K562 (cell line): ENCODE data around the gene MYL4. TPM values are rescaled to one million over a fixed set of nuclear protein-coding genes. Genes with fewer than 3 reads are reported as not detected.

ENCODE experiments used
- ATAC-seq: fragments of 200-7000 bp; cut with Tn5 transposase; 3 replicates; pipeline ENCODE4 v1.9.1; 2020; ENCODE audit warnings: moderate library complexity
- BruUV-seq: library from RNA; stranded (reverse); fragments of 400-500 nt; replicated peaks from 2 replicates; lab custom pipeline; 2021; lab: Mats Ljungman, UMichigan
- CTCF ChIA-PET: fragments of 300-600 bp; formaldehyde crosslinking; extraction: SDS; loops from one replicate; lab custom pipeline; 2021; ENCODE audit warnings: low intra/inter-chr PET ratio; lab: Yijun Ruan, JAX
- POLR2A ChIA-PET: fragments of 300-600, 350-650 bp; sonication (Branson Sonifier 250); formaldehyde crosslinking; extraction: SDS; loops from one replicate; lab custom pipeline; 2021; ENCODE audit warnings: antibody characterized with exemption, inconsistent platforms; lab: Yijun Ruan, JAX
- DNase-seq, 4 experiments: peaks; one replicate each; pipeline versions ENCODE4 v3.0.0 to v3.0.0-alpha.2; 2011 to 2018; ENCODE audit warnings: low spot score in 3 of 4, mixed read lengths in 3 of 4; ENCODE audit errors: extremely low read depth in 1 of 4
- FAIRE-seq: peaks from 2 replicates; lab custom pipeline; 2011; peaks lifted over from hg19 to GRCh38; lab: Jason Lieb, UNC
- H2AFZ ChIP-seq: 2 replicates; pipeline ENCODE4 v1.6.0; 2011; ENCODE audit warnings: low read depth, low read length, control low read depth, inconsistent platforms
- H3K27ac ChIP-seq: fragments of 200-600 bp; 3 replicates; pipeline ENCODE4 v1.8.0; 2011; ENCODE audit warnings: low read depth, mild to moderate bottlenecking, control low read depth, inconsistent platforms, low read length, moderate library complexity, mixed read lengths; ENCODE audit errors: extremely low read depth
- H3K27me3 ChIP-seq, 2 experiments: fragments of 300-600 bp in 1 of 2; 2 replicates in 1 of 2; 3 replicates in 1 of 2; pipeline versions ENCODE4 v1.6.0 to v1.8.0; 2011; ENCODE audit warnings: inconsistent platforms in 2 of 2, low read length in 2 of 2, mild to moderate bottlenecking in 1 of 2, mixed read lengths in 1 of 2, moderate library complexity in 1 of 2; ENCODE audit not compliant: control insufficient read depth in 2 of 2, insufficient read depth in 2 of 2
- H3K36me3 ChIP-seq: fragments of 300-600 bp; 3 replicates; pipeline ENCODE4 v1.8.0; 2011; ENCODE audit warnings: mild to moderate bottlenecking, low read length, inconsistent platforms; ENCODE audit not compliant: control insufficient read depth, insufficient read depth
- H3K4me1 ChIP-seq, 2 experiments: fragments of 200-600 bp in 1 of 2; replicated peaks in 1 of 2; 2 replicates in 1 of 2; 3 replicates in 1 of 2; pipeline versions ENCODE4 v1.5.1 to v1.8.0; 2011; ENCODE audit warnings: inconsistent platforms in 2 of 2, low read length in 2 of 2, mild to moderate bottlenecking in 1 of 2, mixed read lengths in 1 of 2, moderate library complexity in 1 of 2; ENCODE audit not compliant: control insufficient read depth in 2 of 2, insufficient read depth in 2 of 2
- H3K4me2 ChIP-seq: 2 replicates; pipeline ENCODE4 v1.6.1; 2011; ENCODE audit warnings: low read length, control low read depth, inconsistent platforms, mixed read lengths; ENCODE audit not compliant: insufficient read depth
- H3K4me3 ChIP-seq: fragments of 200-600 bp; sonication (generic), shearing (Covaris generic); 2 replicates; pipeline ENCODE4 v1.5.1; 2016; ENCODE audit warnings: control low read depth, inconsistent platforms
- H3K79me2 ChIP-seq: fragments of 200-600 bp; 3 replicates; pipeline ENCODE4 v1.8.0; 2011; ENCODE audit warnings: low read length, inconsistent platforms; ENCODE audit not compliant: control insufficient read depth, insufficient read depth
- H3K9ac ChIP-seq, 2 experiments: 2 replicates each; pipeline versions ENCODE4 v1.6.0 to v1.6.1; 2011; ENCODE audit warnings: low read depth in 2 of 2, low read length in 2 of 2, control low read depth in 1 of 2, inconsistent platforms in 1 of 2, mild to moderate bottlenecking in 1 of 2, mixed read lengths in 1 of 2; ENCODE audit not compliant: insufficient read depth in 1 of 2
- H3K9me1 ChIP-seq: one replicate; pipeline ENCODE4 v1.6.0; 2011; ENCODE audit warnings: inconsistent platforms, mild to moderate bottlenecking, low read length, moderate library complexity; ENCODE audit not compliant: control insufficient read depth, insufficient read depth
- H3K9me3 ChIP-seq: replicated peaks from 2 replicates; pipeline ENCODE4 v1.5.1; 2011; ENCODE audit warnings: low read depth, low read length, inconsistent platforms; ENCODE audit not compliant: control insufficient read depth, insufficient read depth
- H4K20me1 ChIP-seq: replicated peaks from 2 replicates; pipeline ENCODE4 v1.6.1; 2011; ENCODE audit warnings: low read length, inconsistent platforms, mixed read lengths; ENCODE audit not compliant: control insufficient read depth, insufficient read depth
- BRD9 ChIP-seq: fragments of 450-650 bp; IDR thresholded peaks from 2 replicates; pipeline ENCODE4 v1.6.1; 2018; ENCODE audit warnings: low read depth; ENCODE audit not compliant: partially characterized antibody
- CTBP1 ChIP-seq: fragments of 450-650 bp; IDR thresholded peaks from 2 replicates; pipeline ENCODE4 v1.6.1; 2016; ENCODE audit warnings: borderline replicate concordance
- ELF2 ChIP-seq: fragments of 250-450 bp; sonication (Bioruptor Pico); IDR thresholded peaks from 2 replicates; pipeline ENCODE4 v1.5.0; 2021; ENCODE audit warnings: mild to moderate bottlenecking
- ERF ChIP-seq: fragments of 450-650 bp; formaldehyde crosslinking; IDR thresholded peaks from 2 replicates; pipeline ENCODE4 v1.4.0; 2020; ENCODE audit warnings: mild to moderate bottlenecking, mixed read lengths
- FOSL1 ChIP-seq: fragments of 200-800 bp; sonication (Bioruptor generic); conservative IDR thresholded peaks from 2 replicates; pipeline ENCODE4 v1.6.1; 2016; ENCODE audit warnings: missing genetic modification characterization, missing compliant biosample characterization
- MEIS2 ChIP-seq: fragments of 450-650 bp; IDR thresholded peaks from 2 replicates; pipeline ENCODE4 v1.6.1; 2014; ENCODE audit warnings: mild to moderate bottlenecking; ENCODE audit not compliant: partially characterized antibody
- NR2C2 ChIP-seq, 2 experiments: fragments of 200-800 bp in 1 of 2; sonication (Bioruptor generic) in 1 of 2; sonication (generic) in 1 of 2; formaldehyde crosslinking in 1 of 2; IDR thresholded peaks; 2 replicates each; pipeline versions ENCODE4 v1.6.1 to v1.8.0; 2016 to 2022; ENCODE audit warnings: mild to moderate bottlenecking in 1 of 2, missing compliant biosample characterization in 1 of 2, missing genetic modification characterization in 1 of 2, missing genetic modification reagents in 1 of 2
- RNF2 ChIP-seq: sonication (generic); IDR thresholded peaks from 2 replicates; pipeline ENCODE4 v1.6.1; 2016
- SMARCA4 ChIP-seq: fragments of 450-650 bp; IDR thresholded peaks from 2 replicates; pipeline ENCODE4 v1.6.1; 2016
- SUPT5H ChIP-seq: fragments of 450-650 bp; IDR thresholded peaks from 2 replicates; pipeline ENCODE4 v1.6.1; 2016
- ZNF384 ChIP-seq: IDR thresholded peaks from 2 replicates; pipeline ENCODE4 v1.6.1; 2012; ENCODE audit warnings: low read depth, low read length, improper control_type of control experiment
- ZNF764 ChIP-seq: fragments of 250-450 bp; sonication (Bioruptor Pico); IDR thresholded peaks from 2 replicates; pipeline ENCODE4 v1.4.0; 2020; ENCODE audit warnings: low read depth, mild to moderate bottlenecking, moderate library complexity
- WGBS: fragments of 100-300 bp; shearing (Covaris generic); methylation state at CpG from one replicate; pipeline ENCODE4 v1.1.6; 2016; ENCODE audit warnings: low coverage, mixed read lengths; ENCODE audit not compliant: insufficient coverage; ENCODE audit errors: missing lambda C conversion rate; 5-methylcytosine and 5-hydroxymethylcytosine counted together
- in situ Hi-C: fragments of 300-500 bp; cut with MboI; formaldehyde crosslinking; loops from 4 replicates; pipeline ENCODE4 v1.15.0; 2018; ENCODE audit warnings: inconsistent platforms, mixed read lengths
- intact Hi-C: fragments of 100-400 bp; cut with micrococcal nuclease; formaldehyde crosslinking; loops from 2 replicates; pipeline ENCODE4 v1.14.2; 2022
- polyA plus RNA-seq, 8 experiments: library from polyadenylated mRNA; depleted of rRNA in 4 of 8; stranded (reverse) in 5 of 8; unstranded in 3 of 8; fragments of >200 nt; fragmentation: Nextera tagmentation in 2 of 8; fragmentation: Illumina TruSeq in 1 of 8; extraction: Ambion mirVana in 2 of 8; extraction: Trizol in 1 of 8; gene quantifications; 2 replicates each; pipeline versions ENCODE4 v1.2.1 to v1.2.3, GENCODE V29; 2011 to 2014; ENCODE audit warnings: inconsistent platforms in 1 of 8, missing spikeins in 1 of 8
- total RNA-seq, 7 experiments: library from RNA; depleted of rRNA in 6 of 7; stranded (reverse); fragments of >200 nt in 6 of 7; fragmentation: Illumina TruSeq in 2 of 7; extraction: Trizol in 2 of 7; gene quantifications; 2 replicates each; pipeline versions ENCODE4 v1.2.1 to v1.2.3, GENCODE V29; 2011 to 2021; ENCODE audit warnings: low replicate concordance in 1 of 7
- TF ChIP-seq, protein P1 (sequence below): sonication (generic); IDR thresholded peaks from 2 replicates; pipeline ENCODE4 v1.6.1; 2016
- TF ChIP-seq, protein P2 (sequence below): fragments of 250-450 bp; sonication (Bioruptor Pico); IDR thresholded peaks from 2 replicates; pipeline ENCODE4 v1.4.0; 2020
- TF ChIP-seq, protein P3 (sequence below): fragments of 250-450 bp; sonication (Bioruptor Pico); IDR thresholded peaks from 2 replicates; pipeline ENCODE4 v1.5.0; 2021

Gene MYL4
- total and polyA plus RNA-seq, 9 of the 15 experiments (the other 6 are each of a cell fraction or from before 2014, with no cell fraction given), result 117 to 423 (median 221) TPM

GRCh38 chr17:47204722-47205418 is 4.3 kb upstream of the MYL4 start:
- CTCF ChIA-PET, result no interaction called here
- Histone ChIP-seq H3K27me3 (no peaks in the 10 kb centered on the region), H3K79me2 (peaks cover 14% of the 10 kb centered on the region), H4K20me1 (no peaks in the 10 kb centered on the region), H3K9me1 (no peaks in the 10 kb centered on the region), H3K27ac (peak overlapping the region; percentile 36; the same call in 2 of the 3 replicates), H3K9me3 (no peaks in the 10 kb centered on the region), H3K36me3 (no peaks in the 10 kb centered on the region; the same call in 2 of the 3 replicates), H3K9ac (peak overlapping the region; percentile 14 to 72; a peak in 2 of 4 replicates), H3K4me3 (no peak overlapping the region), H2AFZ (peak overlapping the region; percentile 95), H3K4me1 (peaks cover 23 to 31% of the 10 kb centered on the region in 2 experiments), H3K4me2 (peak overlapping the region; percentile 67)
- in situ Hi-C loops (no loop called here), intact Hi-C loops (no loop called here)
- WGBS, result 19% methylated on average over 6 of the region's 6 CpGs
- POLR2A ChIA-PET, result interaction anchor here (0.6 to 1.2 kb wide), 2 partner anchors 15 to 53 kb away, joined by 3 to 6 read pairs; no protein-coding TSS in a partner anchor
- FAIRE-seq (no peak), DNase-seq (peak in 1 of 4 experiments; percentile 61), ATAC-seq (peak; percentile 54)
- BruUV-seq, result no TSS peak
- TF ChIP-seq ERF (CRISPR knock-in tag) (0 out of 2 replicates have a peak, but pooled peaks have one; percentile 58), CTBP1 (peak; percentile 39; the same call in 1 of the 2 replicates), RNF2 (peak; percentile 19; the same call in 1 of the 2 replicates), SUPT5H (no peak), MEIS2 (peak; percentile 53), SMARCA4 (0 out of 2 replicates have a peak, but pooled peaks have one; percentile 12), ELF2 (CRISPR knock-in tag) (no peak), NR2C2 (CRISPR knock-in tag; IDR thresholded peaks at IDR 0.05) (no peak), NR2C2 (tag; IDR thresholded peaks at IDR 0.05) (peak; percentile 19; the same call in 1 of the 2 replicates), FOSL1 (tag) (peak; percentile 62; the same call in 1 of the 2 replicates), BRD9 (peak; percentile 9), ZNF764 (CRISPR knock-in tag) (no peak), ZNF384 (peak; percentile 81)
- TF ChIP-seq, protein P1, sequence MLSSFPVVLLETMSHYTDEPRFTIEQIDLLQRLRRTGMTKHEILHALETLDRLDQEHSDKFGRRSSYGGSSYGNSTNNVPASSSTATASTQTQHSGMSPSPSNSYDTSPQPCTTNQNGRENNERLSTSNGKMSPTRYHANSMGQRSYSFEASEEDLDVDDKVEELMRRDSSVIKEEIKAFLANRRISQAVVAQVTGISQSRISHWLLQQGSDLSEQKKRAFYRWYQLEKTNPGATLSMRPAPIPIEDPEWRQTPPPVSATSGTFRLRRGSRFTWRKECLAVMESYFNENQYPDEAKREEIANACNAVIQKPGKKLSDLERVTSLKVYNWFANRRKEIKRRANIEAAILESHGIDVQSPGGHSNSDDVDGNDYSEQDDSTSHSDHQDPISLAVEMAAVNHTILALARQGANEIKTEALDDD, result peak; percentile 99
- TF ChIP-seq, protein P2, sequence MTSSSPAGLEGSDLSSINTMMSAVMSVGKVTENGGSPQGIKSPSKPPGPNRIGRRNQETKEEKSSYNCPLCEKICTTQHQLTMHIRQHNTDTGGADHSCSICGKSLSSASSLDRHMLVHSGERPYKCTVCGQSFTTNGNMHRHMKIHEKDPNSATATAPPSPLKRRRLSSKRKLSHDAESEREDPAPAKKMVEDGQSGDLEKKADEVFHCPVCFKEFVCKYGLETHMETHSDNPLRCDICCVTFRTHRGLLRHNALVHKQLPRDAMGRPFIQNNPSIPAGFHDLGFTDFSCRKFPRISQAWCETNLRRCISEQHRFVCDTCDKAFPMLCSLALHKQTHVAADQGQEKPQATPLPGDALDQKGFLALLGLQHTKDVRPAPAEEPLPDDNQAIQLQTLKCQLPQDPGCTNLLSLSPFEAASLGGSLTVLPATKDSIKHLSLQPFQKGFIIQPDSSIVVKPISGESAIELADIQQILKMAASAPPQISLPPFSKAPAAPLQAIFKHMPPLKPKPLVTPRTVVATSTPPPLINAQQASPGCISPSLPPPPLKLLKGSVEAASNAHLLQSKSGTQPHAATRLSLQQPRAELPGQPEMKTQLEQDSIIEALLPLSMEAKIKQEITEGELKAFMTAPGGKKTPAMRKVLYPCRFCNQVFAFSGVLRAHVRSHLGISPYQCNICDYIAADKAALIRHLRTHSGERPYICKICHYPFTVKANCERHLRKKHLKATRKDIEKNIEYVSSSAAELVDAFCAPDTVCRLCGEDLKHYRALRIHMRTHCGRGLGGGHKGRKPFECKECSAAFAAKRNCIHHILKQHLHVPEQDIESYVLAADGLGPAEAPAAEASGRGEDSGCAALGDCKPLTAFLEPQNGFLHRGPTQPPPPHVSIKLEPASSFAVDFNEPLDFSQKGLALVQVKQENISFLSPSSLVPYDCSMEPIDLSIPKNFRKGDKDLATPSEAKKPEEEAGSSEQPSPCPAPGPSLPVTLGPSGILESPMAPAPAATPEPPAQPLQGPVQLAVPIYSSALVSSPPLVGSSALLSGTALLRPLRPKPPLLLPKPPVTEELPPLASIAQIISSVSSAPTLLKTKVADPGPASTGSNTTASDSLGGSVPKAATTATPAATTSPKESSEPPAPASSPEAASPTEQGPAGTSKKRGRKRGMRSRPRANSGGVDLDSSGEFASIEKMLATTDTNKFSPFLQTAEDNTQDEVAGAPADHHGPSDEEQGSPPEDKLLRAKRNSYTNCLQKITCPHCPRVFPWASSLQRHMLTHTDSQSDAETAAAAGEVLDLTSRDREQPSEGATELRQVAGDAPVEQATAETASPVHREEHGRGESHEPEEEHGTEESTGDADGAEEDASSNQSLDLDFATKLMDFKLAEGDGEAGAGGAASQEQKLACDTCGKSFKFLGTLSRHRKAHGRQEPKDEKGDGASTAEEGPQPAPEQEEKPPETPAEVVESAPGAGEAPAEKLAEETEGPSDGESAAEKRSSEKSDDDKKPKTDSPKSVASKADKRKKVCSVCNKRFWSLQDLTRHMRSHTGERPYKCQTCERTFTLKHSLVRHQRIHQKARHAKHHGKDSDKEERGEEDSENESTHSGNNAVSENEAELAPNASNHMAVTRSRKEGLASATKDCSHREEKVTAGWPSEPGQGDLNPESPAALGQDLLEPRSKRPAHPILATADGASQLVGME (CRISPR knock-in tag), result 0 out of 2 replicates have a peak, but pooled peaks have one; percentile 49
- TF ChIP-seq, protein P3, sequence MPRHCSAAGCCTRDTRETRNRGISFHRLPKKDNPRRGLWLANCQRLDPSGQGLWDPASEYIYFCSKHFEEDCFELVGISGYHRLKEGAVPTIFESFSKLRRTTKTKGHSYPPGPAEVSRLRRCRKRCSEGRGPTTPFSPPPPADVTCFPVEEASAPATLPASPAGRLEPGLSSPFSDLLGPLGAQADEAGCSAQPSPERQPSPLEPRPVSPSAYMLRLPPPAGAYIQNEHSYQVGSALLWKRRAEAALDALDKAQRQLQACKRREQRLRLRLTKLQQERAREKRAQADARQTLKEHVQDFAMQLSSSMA (CRISPR knock-in tag), result no peak
